ENCODE results near the gene MAP1A. TPM values are rescaled to one million over a fixed set of nuclear protein-coding genes. Genes with fewer than 3 reads are reported as not detected.

MAP1A gene
- total RNA-seq, 2 donors from 2014 or later: 66.8 to 67.7 TPM

DNA sequence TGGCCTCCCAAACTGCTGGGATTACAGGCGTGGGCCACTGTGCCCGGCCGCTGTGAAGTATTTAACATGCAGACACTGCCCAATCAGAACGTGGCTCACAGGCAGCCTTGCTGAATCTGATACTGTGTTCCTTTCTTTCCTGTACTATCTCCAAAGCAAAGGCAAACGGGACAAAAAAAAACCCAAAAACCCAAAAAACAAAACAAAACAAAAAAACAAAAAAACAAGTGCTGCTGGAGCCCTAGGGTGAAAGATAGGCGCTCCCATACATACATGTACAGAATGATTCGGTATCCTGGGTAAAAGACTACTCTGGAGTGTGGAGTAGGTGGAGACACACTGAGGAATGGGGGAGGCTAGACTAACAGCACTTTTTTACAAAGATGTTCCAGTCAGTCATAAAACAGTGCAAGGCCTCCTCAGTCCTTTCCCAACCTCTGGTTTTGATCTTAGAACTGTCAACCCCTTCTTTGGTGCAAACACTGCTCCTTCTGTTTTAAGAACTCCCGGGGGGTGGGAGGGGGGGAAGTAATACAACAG is 7.7 kb upstream of the MAP1A start:
- DNase-seq (ENCODE audit: low spot score): no peak

GRCh38 chr15:43510200-43511011 is 7.0 kb upstream of the MAP1A start:
- peak; percentile 100 for DNase-seq (ENCODE audit: low spot score)
- intact Hi-C loops (cut with DNase I): no loop called here

More for the DNA sequence above, 7.7 kb upstream of the MAP1A start:
- intact Hi-C loops (cut with DNase I): no loop called here

GRCh38 chr15:43511012-43511885 is 6.2 kb upstream of the MAP1A start:
- DNase-seq (ENCODE audit: low spot score): no peak
- intact Hi-C loops (cut with DNase I): no loop called here

DNA sequence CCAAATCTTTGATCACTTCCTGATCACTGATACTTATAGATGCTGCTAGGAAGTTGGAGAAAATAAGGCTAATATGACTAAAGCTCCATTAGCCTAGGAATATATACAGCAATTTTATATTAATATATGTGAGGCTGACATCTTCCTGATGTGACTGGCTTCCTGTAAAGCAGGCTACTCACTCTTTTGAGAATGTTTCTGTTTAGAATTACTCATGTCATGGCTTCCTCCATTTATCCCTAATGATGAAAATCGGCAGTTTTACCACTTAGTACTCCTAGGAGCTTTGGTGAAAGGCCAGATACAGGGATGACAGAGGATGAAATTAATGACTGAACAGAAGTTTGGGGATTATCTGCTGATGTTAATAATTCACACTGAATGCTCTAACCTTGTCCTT is 3.9 kb upstream of the MAP1A start:
- DNase-seq (ENCODE audit: low spot score): no peak
- intact Hi-C loops (cut with DNase I): no loop called here

GRCh38 chr15:43514241-43515057 is 3.0 kb upstream of the MAP1A start:
- intact Hi-C loops (cut with DNase I): loop anchor here in 1 of 2 donors (5.0 kb wide), 1 partner anchor 1562 kb away; no protein-coding TSS in a partner anchor
- peak; percentile 89 for DNase-seq (ENCODE audit: low spot score)

- intact Hi-C loops (cut with DNase I): loop anchor here in 1 of 2 donors (5.0 kb wide), 1 partner anchor 1563 kb away; no protein-coding TSS in a partner anchor
- DNase-seq (ENCODE audit: low spot score): no peak
Measured at GRCh38 chr15:43515741-43516140, 1.7 kb upstream of the MAP1A start.

GRCh38 chr15:43516185-43516584 is 1.2 kb upstream of the MAP1A start:
- intact Hi-C loops (cut with DNase I): loop anchor here in 1 of 2 donors (5.0 kb wide), 1 partner anchor 1564 kb away; no protein-coding TSS in a partner anchor
- peak; percentile 91 for DNase-seq (ENCODE audit: low spot score)

GRCh38 chr15:43516801-43517353 is 531 bp upstream of the MAP1A start:
- intact Hi-C loops (cut with DNase I): loop anchor here in 1 of 2 donors (5.0 kb wide), 1 partner anchor 1565 kb away; no protein-coding TSS in a partner anchor
- no peak for DNase-seq (ENCODE audit: low spot score)

DNA sequence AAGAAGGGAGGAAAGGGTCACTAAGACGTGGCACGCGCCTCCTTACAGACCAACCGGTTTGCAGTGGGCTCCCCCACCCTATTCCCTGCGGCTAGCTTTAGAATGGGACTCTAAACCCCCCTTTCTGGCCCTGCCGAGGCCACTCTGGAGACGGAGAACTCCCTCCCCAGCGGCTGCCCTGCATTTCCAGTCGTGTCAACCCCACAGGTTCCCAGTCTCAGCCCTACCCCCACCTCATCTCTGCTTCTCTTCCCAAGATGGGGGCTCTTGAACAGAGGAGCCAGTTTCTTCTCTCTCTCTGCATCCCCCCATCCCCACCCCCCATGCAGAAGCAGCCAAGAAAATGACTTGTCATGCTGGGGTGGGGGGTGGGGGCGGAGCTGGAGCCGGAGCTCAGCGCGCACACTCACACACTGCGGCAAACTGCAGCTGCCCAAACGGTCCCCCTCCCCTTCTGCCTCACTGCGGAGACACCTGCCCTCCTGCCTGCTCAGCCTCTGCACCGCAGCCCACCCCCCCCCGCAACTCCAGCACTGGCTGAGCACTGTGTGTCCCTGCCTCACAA is 871 bp downstream of the MAP1A start:
- intact Hi-C loops (cut with DNase I): loop anchor here in 1 of 2 donors (5.0 kb wide), 1 partner anchor 1566 kb away; no protein-coding TSS in a partner anchor

GRCh38 chr15:43519196-43519595 is 1.8 kb downstream of the MAP1A start:
- intact Hi-C loops (cut with DNase I): loop anchor here in 1 of 2 donors (5.0 kb wide), 1 partner anchor 1567 kb away; no protein-coding TSS in a partner anchor
- DNase-seq (ENCODE audit: low spot score): no peak

More for the DNA sequence above, 871 bp downstream of the MAP1A start:
- DNase-seq (ENCODE audit: low spot score): peak; percentile 82

DNA sequence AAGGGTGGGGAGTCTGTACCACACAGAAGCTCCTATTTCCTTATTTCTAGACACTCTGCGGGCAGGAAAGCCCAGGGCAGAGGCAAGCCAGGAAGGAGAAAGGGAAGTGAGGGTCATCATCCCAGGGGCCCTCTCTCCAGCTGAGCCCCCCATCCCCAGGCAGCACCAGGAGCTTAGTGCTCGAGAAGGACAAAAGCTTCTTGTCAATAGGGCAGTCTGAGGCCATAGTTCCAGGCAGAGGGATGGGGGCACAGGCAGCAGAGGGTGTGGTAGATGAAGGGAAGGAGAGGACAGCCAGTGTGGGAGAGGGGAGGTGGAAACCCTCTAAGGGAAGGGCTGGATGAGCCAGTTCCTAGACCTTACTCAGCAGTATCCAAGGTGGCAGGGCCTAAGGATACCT is 2.7 kb downstream of the MAP1A start:
- intact Hi-C loops (cut with DNase I): no loop called here
- no peak for DNase-seq (ENCODE audit: low spot score)

DNA sequence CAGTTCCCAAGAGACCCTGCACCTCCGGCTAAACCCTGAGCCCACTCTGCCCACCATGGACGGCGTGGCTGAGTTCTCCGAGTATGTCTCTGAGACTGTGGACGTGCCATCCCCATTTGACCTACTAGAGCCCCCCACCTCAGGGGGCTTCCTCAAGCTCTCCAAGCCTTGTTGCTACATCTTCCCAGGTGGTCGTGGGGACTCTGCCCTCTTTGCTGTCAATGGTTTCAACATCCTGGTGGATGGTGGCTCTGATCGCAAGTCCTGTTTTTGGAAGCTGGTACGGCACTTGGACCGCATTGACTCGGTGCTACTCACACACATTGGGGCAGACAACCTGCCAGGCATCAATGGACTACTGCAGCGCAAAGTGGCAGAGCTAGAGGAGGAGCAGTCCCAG is 4.0 kb downstream of the MAP1A start:
- intact Hi-C loops (cut with DNase I): no loop called here
- DNase-seq (ENCODE audit: low spot score): no peak

GRCh38 chr15:43522247-43522646 is 4.8 kb downstream of the MAP1A start:
- no peak for DNase-seq (ENCODE audit: low spot score)
- intact Hi-C loops (cut with DNase I): no loop called here

DNA sequence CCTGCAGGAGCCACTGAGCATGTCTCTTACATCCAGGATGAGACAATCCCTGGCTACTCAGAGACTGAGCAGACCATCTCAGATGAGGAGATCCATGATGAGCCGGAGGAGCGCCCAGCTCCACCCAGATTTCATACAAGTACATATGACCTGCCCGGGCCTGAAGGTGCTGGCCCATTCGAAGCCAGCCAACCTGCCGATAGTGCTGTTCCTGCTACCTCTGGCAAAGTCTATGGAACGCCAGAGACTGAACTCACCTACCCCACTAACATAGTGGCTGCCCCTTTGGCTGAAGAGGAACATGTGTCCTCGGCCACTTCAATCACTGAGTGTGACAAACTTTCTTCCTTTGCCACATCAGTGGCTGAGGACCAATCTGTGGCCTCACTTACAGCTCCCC is 6.2 kb downstream of the MAP1A start:
- intact Hi-C loops (cut with DNase I): no loop called here
- no peak for DNase-seq (ENCODE audit: low spot score)

- intact Hi-C loops (cut with DNase I): no loop called here
- no peak for DNase-seq (ENCODE audit: low spot score)
Measured at GRCh38 chr15:43524254-43524845, 6.9 kb downstream of the MAP1A start.

- DNase-seq (ENCODE audit: low spot score): no peak
- intact Hi-C loops (cut with DNase I): no loop called here
Measured at GRCh38 chr15:43525131-43525530, 7.7 kb downstream of the MAP1A start.

DNA sequence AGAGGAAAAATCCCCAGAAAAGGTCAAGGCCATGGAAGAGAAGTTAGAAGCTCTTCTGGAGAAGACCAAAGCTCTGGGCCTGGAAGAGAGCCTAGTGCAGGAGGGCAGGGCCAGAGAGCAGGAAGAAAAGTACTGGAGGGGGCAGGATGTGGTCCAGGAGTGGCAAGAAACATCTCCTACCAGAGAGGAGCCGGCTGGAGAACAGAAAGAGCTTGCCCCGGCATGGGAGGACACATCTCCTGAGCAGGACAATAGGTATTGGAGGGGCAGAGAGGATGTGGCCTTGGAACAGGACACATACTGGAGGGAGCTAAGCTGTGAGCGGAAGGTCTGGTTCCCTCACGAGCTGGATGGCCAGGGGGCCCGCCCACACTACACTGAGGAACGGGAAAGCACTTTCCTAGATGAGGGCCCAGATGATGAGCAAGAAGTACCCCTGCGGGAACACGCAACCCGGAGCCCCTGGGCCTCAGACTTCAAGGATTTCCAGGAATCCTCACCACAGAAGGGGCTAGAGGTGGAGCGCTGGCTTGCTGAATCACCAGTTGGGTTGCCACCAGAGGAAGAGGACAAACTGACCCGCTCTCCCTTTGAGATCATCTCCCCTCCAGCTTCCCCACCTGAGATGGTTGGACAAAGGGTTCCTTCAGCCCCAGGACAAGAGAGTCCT is 9.0 kb downstream of the MAP1A start:
- no peak for DNase-seq (ENCODE audit: low spot score)
- intact Hi-C loops (cut with DNase I): no loop called here
